HG02973 (cell line): ENCODE measurements around the gene ENG.
"Not testable (repeated sequence)": the region's sequence is repeated elsewhere in the genome, so short reads cannot be mapped to it uniquely, and the experiment has no call there.

Experiments used
- ATAC-seq: cut with Tn5 transposase; IDR thresholded peaks from one replicate; pipeline ENCODE4 v1.9.1; 2021; ENCODE audit warnings: moderate library complexity; ENCODE audit not compliant: unreplicated experiment

ENG gene

GRCh38 chr9:127854184-127854806 lies at the start of gene ENG:
TSS of gene ENG (minus strand) at chr9:127854658. CDS start at chr9:127854355, 303 bp downstream.
- no peak for ATAC-seq

- no peak for ATAC-seq
Observed at GRCh38 chr9:127903557-127904475, 49.4 kb upstream of the ENG start.

- peak; percentile 58 for ATAC-seq
Observed at GRCh38 chr9:127899128-127899943, 44.9 kb upstream of the ENG start, which contains the start of gene ST6GALNAC6. TSS of gene ST6GALNAC6 (minus strand) at chr9:127899603. CDS start at chr9:127897981, 1,622 bp downstream.

GRCh38 chr9:127898433-127899127 lies 44.1 kb upstream of the ENG start:
- ATAC-seq = no peak

- ATAC-seq = no peak
Observed at GRCh38 chr9:127897193-127897692, 42.8 kb upstream of the ENG start.

GRCh38 chr9:127896395-127897192 lies 42.1 kb upstream of the ENG start:
- ATAC-seq = no peak

GRCh38 chr9:127895811-127896210 lies 41.4 kb upstream of the ENG start:
- ATAC-seq = no peak

GRCh38 chr9:127893392-127893791 lies 38.9 kb upstream of the ENG start:
- no peak for ATAC-seq

- ATAC-seq = no peak
Observed at GRCh38 chr9:127892831-127893230, 38.4 kb upstream of the ENG start.

- no peak for ATAC-seq
Observed at GRCh38 chr9:127890053-127890452, 35.6 kb upstream of the ENG start.

- no peak for ATAC-seq
Observed at GRCh38 chr9:127887792-127888191, 33.3 kb upstream of the ENG start.

- no peak for ATAC-seq
Observed at GRCh38 chr9:127886401-127886972, 32.0 kb upstream of the ENG start.

- no peak for ATAC-seq
Observed at GRCh38 chr9:127885508-127886281, 31.2 kb upstream of the ENG start.

GRCh38 chr9:127884976-127885490 lies 30.6 kb upstream of the ENG start:
- ATAC-seq = no peak

GRCh38 chr9:127884427-127884911 lies 30.0 kb upstream of the ENG start:
- no peak for ATAC-seq

- ATAC-seq = no peak
Observed at GRCh38 chr9:127883959-127884358, 29.5 kb upstream of the ENG start.

- not testable (repeated sequence) for ATAC-seq
Observed at GRCh38 chr9:127881715-127882114, 27.3 kb upstream of the ENG start.

GRCh38 chr9:127880143-127880542 lies 25.7 kb upstream of the ENG start:
- no peak for ATAC-seq
